Lower leg skin (tissue), 4 donors: Measurements from ENCODE around the gene UST. TPM values are rescaled to one million over a fixed set of nuclear protein-coding genes. Genes with fewer than 3 reads are reported as not detected.

ENCODE experiments used
- DNase-seq, 2 donors: peaks; one replicate each; pipeline ENCODE4 v3.0.0-alpha.2; 2019; ENCODE audit warnings: low spot score in 2 of 2
- H3K4me3 ChIP-seq: fragments of 200-600 bp; sonication (generic); 2 replicates; pipeline ENCODE4 v1.5.1; 2017; ENCODE audit warnings: mild to moderate bottlenecking, low read depth; ENCODE audit not compliant: poor library complexity, severe bottlenecking
- POLR2A ChIP-seq, 2 donors: fragments of 450-650 bp; IDR thresholded peaks; one replicate each; pipeline ENCODE4 v1.6.1; 2016 to 2017; ENCODE audit warnings: antibody characterized with exemption in 2 of 2, mild to moderate bottlenecking in 1 of 2, moderate library complexity in 1 of 2
- WGBS, 2 donors: methylation state at CpG; one replicate each; pipeline ENCODE4 v1.1.5; 2018; 5-methylcytosine and 5-hydroxymethylcytosine counted together
- intact Hi-C: fragments of 100-400 bp; cut with DNase I; formaldehyde crosslinking; loops from one replicate; pipeline ENCODE4 v1.15.0; 2023; ENCODE audit warnings: low total_unique reads
- total RNA-seq, 4 donors: library from RNA; depleted of rRNA; stranded (reverse); fragments of >200 nt; gene quantifications; one replicate each; pipeline ENCODE4 v1.1.0, GENCODE V29; 2016
- TF ChIP-seq, protein P1 (sequence below), 3 donors: fragments of 450-650 bp; IDR thresholded peaks; one replicate each; pipeline ENCODE4 v1.5.1; 2016; ENCODE audit warnings: antibody characterized with exemption in 3 of 3, mild to moderate bottlenecking in 3 of 3, moderate library complexity in 2 of 3

The UST gene
- total RNA-seq, 4 donors from 2014 or later = 12.2 to 21.7 (median 17.7) TPM

GRCh38 chr6:148891405-148891783 is 144.6 kb downstream of the UST start:
- intact Hi-C loops = no loop called here
- no peak overlapping the region for H3K4me3 ChIP-seq
- DNase-seq = no peak
- TF ChIP-seq, protein P1, sequence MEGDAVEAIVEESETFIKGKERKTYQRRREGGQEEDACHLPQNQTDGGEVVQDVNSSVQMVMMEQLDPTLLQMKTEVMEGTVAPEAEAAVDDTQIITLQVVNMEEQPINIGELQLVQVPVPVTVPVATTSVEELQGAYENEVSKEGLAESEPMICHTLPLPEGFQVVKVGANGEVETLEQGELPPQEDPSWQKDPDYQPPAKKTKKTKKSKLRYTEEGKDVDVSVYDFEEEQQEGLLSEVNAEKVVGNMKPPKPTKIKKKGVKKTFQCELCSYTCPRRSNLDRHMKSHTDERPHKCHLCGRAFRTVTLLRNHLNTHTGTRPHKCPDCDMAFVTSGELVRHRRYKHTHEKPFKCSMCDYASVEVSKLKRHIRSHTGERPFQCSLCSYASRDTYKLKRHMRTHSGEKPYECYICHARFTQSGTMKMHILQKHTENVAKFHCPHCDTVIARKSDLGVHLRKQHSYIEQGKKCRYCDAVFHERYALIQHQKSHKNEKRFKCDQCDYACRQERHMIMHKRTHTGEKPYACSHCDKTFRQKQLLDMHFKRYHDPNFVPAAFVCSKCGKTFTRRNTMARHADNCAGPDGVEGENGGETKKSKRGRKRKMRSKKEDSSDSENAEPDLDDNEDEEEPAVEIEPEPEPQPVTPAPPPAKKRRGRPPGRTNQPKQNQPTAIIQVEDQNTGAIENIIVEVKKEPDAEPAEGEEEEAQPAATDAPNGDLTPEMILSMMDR (IDR thresholded peaks at IDR 0.05) = no peak
- TF ChIP-seq POLR2A (IDR thresholded peaks at IDR 0.05) = no peak
- 83 to 93% methylated on average over 1 of the region's 1 CpG for WGBS, 2 donors

DNA sequence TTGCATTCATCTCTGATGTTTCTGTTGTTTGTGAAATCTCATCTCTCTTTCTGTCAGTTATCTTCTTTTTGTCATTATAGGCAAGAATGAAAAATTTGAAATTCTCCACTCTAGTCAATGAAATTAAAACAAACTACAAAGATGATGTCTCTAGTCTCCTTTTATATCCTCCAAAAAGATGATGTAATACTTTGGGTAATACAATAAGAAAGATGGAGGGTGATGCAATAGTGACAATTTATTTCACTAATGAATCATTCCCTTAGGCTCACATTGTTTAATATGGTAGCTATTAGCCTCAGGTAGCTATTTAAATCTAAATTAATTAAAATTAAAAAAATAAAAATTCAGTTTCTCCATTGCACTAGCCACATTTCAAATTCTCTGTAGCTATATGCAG is 145.4 kb downstream of the UST start:
- intact Hi-C loops = no loop called here
- DNase-seq = no peak
- no peak overlapping the region for H3K4me3 ChIP-seq
- TF ChIP-seq, protein P1 (IDR thresholded peaks at IDR 0.05) = no peak
- no peak for TF ChIP-seq POLR2A (IDR thresholded peaks at IDR 0.05)

DNA sequence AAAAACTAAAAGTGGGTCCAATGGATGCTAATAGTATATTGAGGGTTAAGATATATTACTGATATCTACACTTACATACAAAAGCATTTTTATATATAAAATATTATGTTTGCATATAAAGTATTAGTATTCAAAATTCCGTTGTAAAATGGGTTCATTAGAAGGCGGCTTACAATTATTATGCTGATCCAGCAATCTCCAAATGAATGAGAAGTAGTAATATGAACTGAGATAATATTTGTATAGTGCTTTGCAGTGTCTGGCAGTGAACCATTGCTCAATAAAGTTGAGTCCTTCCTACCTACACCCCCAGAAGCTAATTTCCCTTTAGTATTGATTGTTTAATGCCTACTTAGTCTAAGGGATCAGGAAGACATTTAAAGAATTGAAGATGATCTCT is 146.2 kb downstream of the UST start:
- TF ChIP-seq, protein P1 (IDR thresholded peaks at IDR 0.05) = no peak
- TF ChIP-seq POLR2A (IDR thresholded peaks at IDR 0.05) = no peak
- no peak for DNase-seq
- 40 to 93% methylated on average over 2 of the region's 2 CpGs for WGBS, 2 donors
- intact Hi-C loops = no loop called here
- H3K4me3 ChIP-seq = no peak overlapping the region

- WGBS, 2 donors = 53 to 97% methylated on average over 2 of the region's 2 CpGs
- H3K4me3 ChIP-seq = no peak overlapping the region
- TF ChIP-seq, protein P1 (IDR thresholded peaks at IDR 0.05) = no peak
- TF ChIP-seq POLR2A (IDR thresholded peaks at IDR 0.05) = no peak
- DNase-seq = no peak
- intact Hi-C loops = no loop called here
Observed at GRCh38 chr6:148893481-148893880, 146.7 kb downstream of the UST start.

- H3K4me3 ChIP-seq = no peak overlapping the region
- WGBS, 2 donors = 27 to 39% methylated on average over 4 of the region's 4 CpGs
- TF ChIP-seq, protein P1 (IDR thresholded peaks at IDR 0.05) = no peak
- TF ChIP-seq POLR2A (IDR thresholded peaks at IDR 0.05) = no peak
- no peak for DNase-seq
- intact Hi-C loops = no loop called here
Observed at GRCh38 chr6:148898376-148899014, 151.7 kb downstream of the UST start.
